ENCODE measurements around the gene RASSF9. TPM values are rescaled to one million over a fixed set of nuclear protein-coding genes. Genes with fewer than 3 reads are reported as not detected.

Gene RASSF9
- total RNA-seq, 4 donors from 2014 or later = 2.4 to 3.6 (median 3.2) TPM

- DNase-seq (ENCODE audit: low spot score in 2 of 2) = no peak
- Histone ChIP-seq H3K36me3 (peaks cover 0 to 5% (median 0%) of the 10 kb centered on the region in 3 donors), H3K4me3 (no peak overlapping the region), H3K9me3 (no peaks in the 10 kb centered on the region), H3K27ac (no peak overlapping the region), H3K27me3 (no peaks in the 10 kb centered on the region), H3K4me1 (no peaks in the 10 kb centered on the region)
- no peak for TF ChIP-seq POLR2A (IDR thresholded peaks at IDR 0.05)
- TF ChIP-seq CTCF (IDR thresholded peaks at IDR 0.05) = no peak
- TF ChIP-seq EP300 (IDR thresholded peaks at IDR 0.05) = no peak
Measured at GRCh38 chr12:85807730-85808129, 28.5 kb downstream of the RASSF9 start.

GRCh38 chr12:85805654-85806053, 30.6 kb downstream of the RASSF9 start:
- Histone ChIP-seq H3K27ac (no peak overlapping the region), H3K27me3 (no peaks in the 10 kb centered on the region), H3K36me3 (peaks cover 0 to 5% (median 0%) of the 10 kb centered on the region in 3 donors), H3K4me3 (no peak overlapping the region), H3K4me1 (no peaks in the 10 kb centered on the region), H3K9me3 (no peaks in the 10 kb centered on the region)
- TF ChIP-seq CTCF (IDR thresholded peaks at IDR 0.05) (no peak), EP300 (IDR thresholded peaks at IDR 0.05) (no peak), POLR2A (IDR thresholded peaks at IDR 0.05) (no peak)
- WGBS, 2 donors = 73 to 80% methylated on average over 5 of the region's 5 CpGs
- DNase-seq (ENCODE audit: low spot score in 2 of 2) = no peak

DNA sequence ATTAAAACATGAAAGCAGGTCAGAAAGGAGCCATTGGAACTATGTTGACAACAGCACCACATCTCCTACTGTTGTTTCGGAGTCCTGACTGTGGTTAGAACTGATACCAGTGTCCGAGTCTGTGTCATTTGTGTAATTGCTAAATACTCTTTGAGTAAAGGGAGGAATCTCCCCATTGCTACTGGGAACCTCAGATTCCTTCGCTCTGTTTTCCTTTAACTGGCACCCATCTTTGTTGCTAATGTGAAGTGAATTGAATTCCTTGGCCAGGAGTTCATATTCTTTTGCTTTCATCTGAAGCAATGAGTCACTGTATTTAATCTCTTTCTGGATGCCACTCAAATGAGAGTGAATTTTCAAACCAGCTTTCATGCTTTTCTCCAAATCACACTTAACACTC, 31.5 kb downstream of the RASSF9 start:
- H3K27me3 ChIP-seq = no peaks in the 10 kb centered on the region
- DNase-seq (ENCODE audit: low spot score in 2 of 2) = no peak
- no peaks in the 10 kb centered on the region for H3K4me1 ChIP-seq
- WGBS, 2 donors = 83 to 89% methylated on average over 3 of the region's 3 CpGs
- H3K36me3 ChIP-seq = peaks cover 0 to 5% (median 0%) of the 10 kb centered on the region in 3 donors
- H3K9me3 ChIP-seq = no peaks in the 10 kb centered on the region
- H3K27ac ChIP-seq = no peak overlapping the region
- H3K4me3 ChIP-seq = no peak overlapping the region
- TF ChIP-seq EP300 (IDR thresholded peaks at IDR 0.05) (no peak), POLR2A (IDR thresholded peaks at IDR 0.05) (no peak), CTCF (IDR thresholded peaks at IDR 0.05) (no peak)

DNA sequence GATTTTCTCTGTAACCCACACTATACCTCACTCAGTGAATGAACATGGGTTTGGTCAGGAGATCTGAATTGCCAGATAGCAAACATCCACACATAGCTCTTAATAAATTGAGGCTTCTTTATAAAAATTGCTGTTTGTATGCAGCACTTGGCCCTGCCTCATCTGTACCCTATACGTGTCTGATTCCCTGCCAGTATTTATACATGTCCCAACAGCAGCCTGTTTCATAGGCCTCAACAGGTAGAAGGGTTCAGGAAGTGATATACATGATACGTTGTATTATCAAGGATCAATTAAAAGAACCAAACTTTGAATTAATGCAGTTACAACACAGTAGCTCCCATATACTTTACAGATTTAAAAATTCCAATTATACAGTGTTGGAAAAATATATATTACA, 32.3 kb downstream of the RASSF9 start:
- H3K4me3 ChIP-seq = no peak overlapping the region
- 75 to 97% methylated on average over 2 of the region's 2 CpGs for WGBS, 2 donors
- no peak for DNase-seq (ENCODE audit: low spot score in 2 of 2)
- no peak for TF ChIP-seq CTCF (IDR thresholded peaks at IDR 0.05)
- no peak for TF ChIP-seq POLR2A (IDR thresholded peaks at IDR 0.05)
- no peak for TF ChIP-seq EP300 (IDR thresholded peaks at IDR 0.05)
- no peaks in the 10 kb centered on the region for H3K9me3 ChIP-seq
- H3K27ac ChIP-seq = no peak overlapping the region
- no peaks in the 10 kb centered on the region for H3K27me3 ChIP-seq
- peaks cover 0 to 5% (median 0%) of the 10 kb centered on the region in 3 donors for H3K36me3 ChIP-seq
- H3K4me1 ChIP-seq = no peaks in the 10 kb centered on the region

DNA sequence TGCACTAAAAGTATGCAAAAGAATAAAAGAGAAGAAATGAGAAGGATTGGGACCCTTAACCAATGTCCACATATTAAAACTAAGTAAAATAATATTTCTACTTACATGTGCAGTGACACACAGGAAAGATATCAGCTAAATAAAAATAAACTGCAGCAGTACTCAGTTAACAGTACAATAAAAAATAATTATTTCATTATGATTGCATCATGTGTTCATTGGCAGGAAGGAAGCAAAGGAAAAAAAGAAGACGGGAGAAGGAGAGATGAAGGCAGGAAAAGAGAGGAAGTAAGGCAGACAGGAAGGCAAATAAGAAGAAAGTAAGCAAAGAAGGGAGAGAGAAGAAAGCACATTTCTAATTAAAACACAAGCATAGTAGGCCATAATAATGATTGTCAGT, 33.0 kb downstream of the RASSF9 start:
- Histone ChIP-seq H3K36me3 (peaks cover 0 to 5% (median 0%) of the 10 kb centered on the region in 3 donors), H3K4me3 (no peak overlapping the region), H3K9me3 (no peaks in the 10 kb centered on the region), H3K27me3 (no peaks in the 10 kb centered on the region), H3K27ac (no peak overlapping the region), H3K4me1 (no peaks in the 10 kb centered on the region)
- no peak for DNase-seq (ENCODE audit: low spot score in 2 of 2)
- no peak for TF ChIP-seq POLR2A (IDR thresholded peaks at IDR 0.05)
- TF ChIP-seq CTCF (IDR thresholded peaks at IDR 0.05) = no peak
- TF ChIP-seq EP300 (IDR thresholded peaks at IDR 0.05) = no peak
- 35 to 41% methylated on average over 1 of the region's 1 CpG for WGBS, 2 donors
